ENCODE measurements around the gene WDR4.

DNA sequence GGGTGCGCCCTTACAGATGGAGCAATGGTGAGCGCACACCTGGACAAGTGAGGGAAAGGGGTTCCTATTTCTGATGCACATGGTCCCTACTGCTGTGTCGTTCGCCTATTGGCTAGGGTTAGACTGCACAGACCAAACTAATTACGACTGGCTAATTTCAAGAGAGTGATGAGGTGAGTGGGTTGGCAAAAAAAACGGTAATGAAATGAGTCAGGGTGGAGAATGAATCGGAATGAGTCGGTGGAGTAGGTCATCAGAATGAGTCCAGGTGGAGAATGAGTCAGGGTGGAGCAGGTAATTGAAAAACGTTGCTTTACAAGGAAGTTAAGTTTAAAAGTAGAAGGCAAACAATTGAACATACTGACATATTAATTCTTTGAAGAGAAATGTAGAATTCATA, 79.8 kb downstream of the WDR4 start:
- TF ChIP-seq, protein P1, sequence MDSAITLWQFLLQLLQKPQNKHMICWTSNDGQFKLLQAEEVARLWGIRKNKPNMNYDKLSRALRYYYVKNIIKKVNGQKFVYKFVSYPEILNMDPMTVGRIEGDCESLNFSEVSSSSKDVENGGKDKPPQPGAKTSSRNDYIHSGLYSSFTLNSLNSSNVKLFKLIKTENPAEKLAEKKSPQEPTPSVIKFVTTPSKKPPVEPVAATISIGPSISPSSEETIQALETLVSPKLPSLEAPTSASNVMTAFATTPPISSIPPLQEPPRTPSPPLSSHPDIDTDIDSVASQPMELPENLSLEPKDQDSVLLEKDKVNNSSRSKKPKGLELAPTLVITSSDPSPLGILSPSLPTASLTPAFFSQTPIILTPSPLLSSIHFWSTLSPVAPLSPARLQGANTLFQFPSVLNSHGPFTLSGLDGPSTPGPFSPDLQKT (CRISPR knock-in tag; IDR thresholded peaks at IDR 0.05; ENCODE audit: borderline replicate concordance), result no peak
- TF ChIP-seq RFX5 (IDR thresholded peaks at IDR 0.05; ENCODE audit: low read depth, low read length) (no peak), RXRA (CRISPR knock-in tag; IDR thresholded peaks at IDR 0.05) (no peak), AHR (CRISPR knock-in tag; IDR thresholded peaks at IDR 0.05) (no peak)
- TF ChIP-seq, protein P2, sequence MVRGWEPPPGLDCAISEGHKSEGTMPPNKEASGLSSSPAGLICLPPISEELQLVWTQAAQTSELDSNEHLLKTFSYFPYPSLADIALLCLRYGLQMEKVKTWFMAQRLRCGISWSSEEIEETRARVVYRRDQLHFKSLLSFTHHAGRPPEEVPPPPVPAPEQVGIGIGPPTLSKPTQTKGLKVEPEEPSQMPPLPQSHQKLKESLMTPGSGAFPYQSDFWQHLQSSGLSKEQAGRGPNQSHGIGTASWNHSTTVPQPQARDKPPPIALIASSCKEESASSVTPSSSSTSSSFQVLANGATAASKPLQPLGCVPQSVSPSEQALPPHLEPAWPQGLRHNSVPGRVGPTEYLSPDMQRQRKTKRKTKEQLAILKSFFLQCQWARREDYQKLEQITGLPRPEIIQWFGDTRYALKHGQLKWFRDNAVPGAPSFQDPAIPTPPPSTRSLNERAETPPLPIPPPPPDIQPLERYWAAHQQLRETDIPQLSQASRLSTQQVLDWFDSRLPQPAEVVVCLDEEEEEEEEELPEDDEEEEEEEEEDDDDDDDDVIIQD (CRISPR knock-in tag; IDR thresholded peaks at IDR 0.05; ENCODE audit: low read depth), result no peak
- TF ChIP-seq, protein P3, sequence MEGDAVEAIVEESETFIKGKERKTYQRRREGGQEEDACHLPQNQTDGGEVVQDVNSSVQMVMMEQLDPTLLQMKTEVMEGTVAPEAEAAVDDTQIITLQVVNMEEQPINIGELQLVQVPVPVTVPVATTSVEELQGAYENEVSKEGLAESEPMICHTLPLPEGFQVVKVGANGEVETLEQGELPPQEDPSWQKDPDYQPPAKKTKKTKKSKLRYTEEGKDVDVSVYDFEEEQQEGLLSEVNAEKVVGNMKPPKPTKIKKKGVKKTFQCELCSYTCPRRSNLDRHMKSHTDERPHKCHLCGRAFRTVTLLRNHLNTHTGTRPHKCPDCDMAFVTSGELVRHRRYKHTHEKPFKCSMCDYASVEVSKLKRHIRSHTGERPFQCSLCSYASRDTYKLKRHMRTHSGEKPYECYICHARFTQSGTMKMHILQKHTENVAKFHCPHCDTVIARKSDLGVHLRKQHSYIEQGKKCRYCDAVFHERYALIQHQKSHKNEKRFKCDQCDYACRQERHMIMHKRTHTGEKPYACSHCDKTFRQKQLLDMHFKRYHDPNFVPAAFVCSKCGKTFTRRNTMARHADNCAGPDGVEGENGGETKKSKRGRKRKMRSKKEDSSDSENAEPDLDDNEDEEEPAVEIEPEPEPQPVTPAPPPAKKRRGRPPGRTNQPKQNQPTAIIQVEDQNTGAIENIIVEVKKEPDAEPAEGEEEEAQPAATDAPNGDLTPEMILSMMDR (CRISPR knock-in tag; IDR thresholded peaks at IDR 0.05), result no peak
- TF ChIP-seq, protein P4, sequence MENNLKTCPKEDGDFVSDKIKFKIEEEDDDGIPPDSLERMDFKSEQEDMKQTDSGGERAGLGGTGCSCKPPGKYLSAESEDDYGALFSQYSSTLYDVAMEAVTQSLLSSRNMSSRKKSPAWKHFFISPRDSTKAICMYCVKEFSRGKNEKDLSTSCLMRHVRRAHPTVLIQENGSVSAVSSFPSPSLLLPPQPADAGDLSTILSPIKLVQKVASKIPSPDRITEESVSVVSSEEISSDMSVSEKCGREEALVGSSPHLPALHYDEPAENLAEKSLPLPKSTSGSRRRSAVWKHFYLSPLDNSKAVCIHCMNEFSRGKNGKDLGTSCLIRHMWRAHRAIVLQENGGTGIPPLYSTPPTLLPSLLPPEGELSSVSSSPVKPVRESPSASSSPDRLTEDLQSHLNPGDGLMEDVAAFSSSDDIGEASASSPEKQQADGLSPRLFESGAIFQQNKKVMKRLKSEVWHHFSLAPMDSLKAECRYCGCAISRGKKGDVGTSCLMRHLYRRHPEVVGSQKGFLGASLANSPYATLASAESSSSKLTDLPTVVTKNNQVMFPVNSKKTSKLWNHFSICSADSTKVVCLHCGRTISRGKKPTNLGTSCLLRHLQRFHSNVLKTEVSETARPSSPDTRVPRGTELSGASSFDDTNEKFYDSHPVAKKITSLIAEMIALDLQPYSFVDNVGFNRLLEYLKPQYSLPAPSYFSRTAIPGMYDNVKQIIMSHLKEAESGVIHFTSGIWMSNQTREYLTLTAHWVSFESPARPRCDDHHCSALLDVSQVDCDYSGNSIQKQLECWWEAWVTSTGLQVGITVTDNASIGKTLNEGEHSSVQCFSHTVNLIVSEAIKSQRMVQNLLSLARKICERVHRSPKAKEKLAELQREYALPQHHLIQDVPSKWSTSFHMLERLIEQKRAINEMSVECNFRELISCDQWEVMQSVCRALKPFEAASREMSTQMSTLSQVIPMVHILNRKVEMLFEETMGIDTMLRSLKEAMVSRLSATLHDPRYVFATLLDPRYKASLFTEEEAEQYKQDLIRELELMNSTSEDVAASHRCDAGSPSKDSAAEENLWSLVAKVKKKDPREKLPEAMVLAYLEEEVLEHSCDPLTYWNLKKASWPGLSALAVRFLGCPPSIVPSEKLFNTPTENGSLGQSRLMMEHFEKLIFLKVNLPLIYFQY (CRISPR knock-in tag; IDR thresholded peaks at IDR 0.05; ENCODE audit: borderline replicate concordance), result no peak

Data from HepG2 (cell line).